Upper lobe of left lung (tissue), 6 donors: ENCODE results near the gene ADCY2. TPM values are rescaled to one million over a fixed set of nuclear protein-coding genes. Genes with fewer than 3 reads are reported as not detected.
A peak's percentile ranks its signal among the peaks of the same experiment; 100 is the strongest.

ENCODE experiments used
- ATAC-seq, 2 donors: fragments of 200-7000 bp; cut with Tn5 transposase; one replicate each; pipeline ENCODE4 v1.9.1; 2022; ENCODE audit warnings: mild to moderate bottlenecking in 2 of 2, moderate library complexity in 2 of 2; ENCODE audit not compliant: low FRiP score in 2 of 2
- DNase-seq, 2 donors: peaks; one replicate each; pipeline ENCODE4 v3.0.0-alpha.2; 2019 to 2020
- H3K27ac ChIP-seq, 4 donors: fragments of 200-600 bp; sonication (generic); one replicate each; pipeline ENCODE4 v1.5.1; 2016 to 2019
- H3K27me3 ChIP-seq, 4 donors: fragments of 200-600 bp; sonication (generic); one replicate each; pipeline ENCODE4 v1.5.1; 2017 to 2019
- H3K36me3 ChIP-seq, 4 donors: fragments of 200-600 bp; sonication (generic); one replicate each; pipeline ENCODE4 v1.5.1; 2016 to 2019
- H3K4me1 ChIP-seq, 4 donors: fragments of 200-600 bp; sonication (generic); one replicate each; pipeline ENCODE4 v1.5.1; 2018 to 2019
- H3K4me3 ChIP-seq, 4 donors: fragments of 200-600 bp; sonication (generic); one replicate each; pipeline ENCODE4 v1.5.1; 2017 to 2019; ENCODE audit warnings: mild to moderate bottlenecking in 2 of 4, moderate library complexity in 1 of 4
- H3K9me3 ChIP-seq, 4 donors: fragments of 200-600 bp; sonication (generic); one replicate each; pipeline ENCODE4 v1.5.1; 2018 to 2019
- EP300 ChIP-seq, 4 donors: sonication (generic); formaldehyde crosslinking; IDR thresholded peaks; one replicate each; pipeline ENCODE4 v1.5.1; 2017; ENCODE audit warnings: antibody characterized with exemption in 4 of 4, control low read depth in 2 of 4
- POLR2A ChIP-seq, 4 donors: fragments of 450-650 bp; IDR thresholded peaks; one replicate each; pipeline ENCODE4 v1.5.1; 2016 to 2017; ENCODE audit warnings: antibody characterized with exemption in 4 of 4, mild to moderate bottlenecking in 2 of 4
- POLR2AphosphoS5 ChIP-seq, 2 donors: sonication (generic); formaldehyde crosslinking; IDR thresholded peaks; one replicate each; pipeline ENCODE4 v1.5.1; 2017; ENCODE audit warnings: antibody characterized with exemption in 2 of 2
- WGBS, 2 donors: methylation state at CpG; one replicate each; pipeline ENCODE4 v1.1.5; 2017 to 2018; 5-methylcytosine and 5-hydroxymethylcytosine counted together
- total RNA-seq, 6 donors: library from RNA; depleted of rRNA in 4 of 6; stranded (reverse); fragments of >200 nt in 4 of 6; gene quantifications; one replicate each; pipeline versions ENCODE4 v1.1.0 to v1.2.1, GENCODE V29; 2016 to 2021
- TF ChIP-seq, protein P1 (sequence below), 6 experiments: fragments of 450-650 bp in 4 of 6; fragments of 200-600 bp in 2 of 6; sonication (generic) in 2 of 6; IDR thresholded peaks; one replicate each; pipeline ENCODE4 v1.5.1; 2016 to 2019; ENCODE audit warnings: antibody characterized with exemption in 6 of 6
- donor health status: DM: no; HTN: no; CAD: no; lungs with moderate emphysema.
- donor health status: DM: no; HTN: yes; CAD: no; lungs with severe emphysema.

Gene ADCY2
- total RNA-seq, 6 donors from 2014 or later: 0.20 to 2.4 (median 0.46) TPM; not detected in 1

DNA sequence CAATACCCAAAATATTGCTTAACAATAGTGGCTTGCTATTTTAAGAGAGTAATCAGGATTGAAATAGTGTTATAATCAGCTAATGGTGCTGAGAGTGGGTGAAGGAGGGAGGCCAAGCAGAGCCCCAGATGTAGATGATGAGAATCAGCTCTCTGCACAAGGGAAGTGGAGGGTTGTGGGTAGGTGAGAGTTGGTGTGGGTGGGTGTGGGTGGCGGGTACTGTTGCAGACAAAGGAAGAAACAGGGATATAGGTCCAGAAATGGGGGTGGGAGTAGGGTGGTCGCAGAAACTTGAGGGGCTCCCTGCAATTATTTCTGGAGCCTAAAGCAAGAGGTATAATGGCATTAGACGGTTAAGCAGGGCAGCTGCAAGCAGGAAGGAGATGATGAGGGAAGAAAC lies 7.4 kb upstream of the ADCY2 start:
- H3K9me3 ChIP-seq: no peaks in the 10 kb centered on the region
- no peaks in the 10 kb centered on the region for H3K36me3 ChIP-seq
- no peak overlapping the region for H3K27ac ChIP-seq
- no peaks in the 10 kb centered on the region for H3K27me3 ChIP-seq
- ATAC-seq: no peak
- no peak for TF ChIP-seq POLR2A (IDR thresholded peaks at IDR 0.05)
- no peak for TF ChIP-seq EP300 (IDR thresholded peaks at IDR 0.05)
- TF ChIP-seq POLR2AphosphoS5 (IDR thresholded peaks at IDR 0.05): no peak
- TF ChIP-seq, protein P1, sequence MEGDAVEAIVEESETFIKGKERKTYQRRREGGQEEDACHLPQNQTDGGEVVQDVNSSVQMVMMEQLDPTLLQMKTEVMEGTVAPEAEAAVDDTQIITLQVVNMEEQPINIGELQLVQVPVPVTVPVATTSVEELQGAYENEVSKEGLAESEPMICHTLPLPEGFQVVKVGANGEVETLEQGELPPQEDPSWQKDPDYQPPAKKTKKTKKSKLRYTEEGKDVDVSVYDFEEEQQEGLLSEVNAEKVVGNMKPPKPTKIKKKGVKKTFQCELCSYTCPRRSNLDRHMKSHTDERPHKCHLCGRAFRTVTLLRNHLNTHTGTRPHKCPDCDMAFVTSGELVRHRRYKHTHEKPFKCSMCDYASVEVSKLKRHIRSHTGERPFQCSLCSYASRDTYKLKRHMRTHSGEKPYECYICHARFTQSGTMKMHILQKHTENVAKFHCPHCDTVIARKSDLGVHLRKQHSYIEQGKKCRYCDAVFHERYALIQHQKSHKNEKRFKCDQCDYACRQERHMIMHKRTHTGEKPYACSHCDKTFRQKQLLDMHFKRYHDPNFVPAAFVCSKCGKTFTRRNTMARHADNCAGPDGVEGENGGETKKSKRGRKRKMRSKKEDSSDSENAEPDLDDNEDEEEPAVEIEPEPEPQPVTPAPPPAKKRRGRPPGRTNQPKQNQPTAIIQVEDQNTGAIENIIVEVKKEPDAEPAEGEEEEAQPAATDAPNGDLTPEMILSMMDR (IDR thresholded peaks at IDR 0.05): no peak
- DNase-seq: no peak
- no peaks in the 10 kb centered on the region for H3K4me1 ChIP-seq
- no peak overlapping the region for H3K4me3 ChIP-seq
- 74 to 83% methylated on average over 3 of the region's 3 CpGs for WGBS, 2 donors

DNA sequence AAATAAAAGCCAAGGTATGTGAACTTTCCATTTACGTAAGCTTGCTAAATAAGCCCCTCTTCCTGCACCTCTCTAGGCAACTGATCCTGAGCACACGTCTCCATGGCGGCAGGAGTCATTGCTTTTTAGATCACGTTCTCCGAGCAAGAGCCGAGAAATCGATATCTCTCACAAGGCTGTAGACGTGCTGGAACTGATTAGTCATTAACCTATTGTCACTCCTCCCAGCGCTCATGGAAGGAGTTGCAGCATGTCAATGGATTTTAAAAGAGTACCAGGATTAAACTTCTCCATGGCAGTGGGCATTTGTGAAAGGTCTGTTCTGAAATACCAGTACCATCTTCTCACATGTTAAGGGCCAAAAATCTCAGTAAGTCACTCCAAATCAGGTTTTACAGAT lies 4.7 kb upstream of the ADCY2 start:
- Histone ChIP-seq H3K36me3 (no peaks in the 10 kb centered on the region), H3K4me3 (no peak overlapping the region), H3K4me1 (peaks cover 0 to 10% (median under 1%) of the 10 kb centered on the region in 4 donors), H3K9me3 (no peaks in the 10 kb centered on the region), H3K27ac (no peak overlapping the region), H3K27me3 (peaks cover 0 to 12% (median 7%) of the 10 kb centered on the region in 4 donors)
- ATAC-seq (no peak), DNase-seq (no peak)
- 64 to 85% methylated on average over 9 of the region's 9 CpGs for WGBS, 2 donors
- no peak for TF ChIP-seq POLR2A (IDR thresholded peaks at IDR 0.05)
- TF ChIP-seq, protein P1 (IDR thresholded peaks at IDR 0.05): no peak
- no peak for TF ChIP-seq EP300 (IDR thresholded peaks at IDR 0.05)
- TF ChIP-seq POLR2AphosphoS5 (IDR thresholded peaks at IDR 0.05): no peak

DNA sequence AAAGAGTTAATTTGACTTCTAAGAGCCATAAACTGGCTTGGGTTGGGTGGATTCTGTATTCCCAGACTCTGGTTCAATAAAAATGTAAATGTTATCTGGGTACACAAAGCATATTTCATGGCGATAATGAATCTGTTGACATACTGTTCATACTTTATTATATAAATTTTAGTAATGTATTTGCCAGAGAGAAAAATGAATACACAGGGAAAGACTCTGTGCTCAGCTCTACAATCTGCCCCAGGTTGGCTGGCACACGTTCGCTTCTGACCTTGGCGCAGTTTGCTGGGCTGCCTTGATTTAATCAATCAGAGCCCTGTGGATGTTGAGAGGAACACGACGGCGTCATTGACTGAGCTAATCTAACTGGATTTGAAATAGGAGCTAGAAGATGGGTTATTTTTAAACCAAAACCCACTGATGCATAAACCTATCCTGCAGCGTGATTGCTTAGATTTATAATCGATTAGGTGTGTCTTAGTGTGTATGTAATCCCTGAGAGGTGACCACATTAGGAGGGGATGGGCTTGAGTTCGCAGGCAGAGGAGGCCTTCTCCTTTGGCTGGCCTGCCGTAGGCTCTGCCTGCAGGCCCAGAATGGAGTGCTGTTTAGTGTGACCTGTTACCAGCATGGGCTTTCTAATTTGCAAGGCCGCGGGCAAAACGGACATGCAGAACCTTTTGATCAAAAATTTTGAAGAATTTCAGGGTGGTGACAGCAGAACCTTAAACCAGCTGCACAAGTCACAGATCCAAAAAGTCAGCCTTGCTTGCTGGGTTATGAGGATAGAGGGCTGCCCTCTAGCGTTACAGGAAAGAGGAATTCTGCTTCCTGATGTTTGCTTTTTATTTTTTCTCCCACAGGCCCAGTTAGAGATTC lies 3.9 kb upstream of the ADCY2 start:
- H3K9me3 ChIP-seq: no peaks in the 10 kb centered on the region
- ATAC-seq: no peak
- WGBS, 2 donors: 64 to 67% methylated on average over 15 of the region's 15 CpGs

DNA sequence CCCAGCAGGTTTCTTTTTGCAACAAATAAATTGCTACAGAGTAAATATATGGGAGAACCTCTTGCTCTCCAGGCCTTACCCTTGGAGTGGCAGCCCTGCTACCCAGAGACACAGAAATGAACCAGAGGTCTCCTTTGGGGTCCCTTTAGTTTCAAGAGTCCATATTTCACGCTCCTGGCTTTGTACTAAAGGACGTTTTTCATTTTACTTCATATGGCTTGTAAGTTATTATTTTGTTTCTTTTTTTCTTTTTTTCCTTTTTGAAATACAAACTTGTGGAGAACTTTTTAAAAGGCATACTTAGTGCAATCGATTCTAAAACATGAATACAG lies 3.3 kb upstream of the ADCY2 start:
- no peak for ATAC-seq
- TF ChIP-seq, protein P1 (IDR thresholded peaks at IDR 0.05): no peak
- TF ChIP-seq POLR2A (IDR thresholded peaks at IDR 0.05): no peak
- no peak for TF ChIP-seq EP300 (IDR thresholded peaks at IDR 0.05)
- no peak for TF ChIP-seq POLR2AphosphoS5 (IDR thresholded peaks at IDR 0.05)
- no peak for DNase-seq
- H3K9me3 ChIP-seq: no peaks in the 10 kb centered on the region
- H3K27me3 ChIP-seq: peaks cover 0 to 20% (median 11%) of the 10 kb centered on the region in 4 donors
- 76 to 86% methylated on average over 3 of the region's 3 CpGs for WGBS, 2 donors
- no peak overlapping the region for H3K27ac ChIP-seq
- no peaks in the 10 kb centered on the region for H3K36me3 ChIP-seq
- no peak overlapping the region for H3K4me3 ChIP-seq
- peaks cover 0 to 16% (median 3%) of the 10 kb centered on the region in 4 donors for H3K4me1 ChIP-seq

More for the DNA sequence above, 3.9 kb upstream of the ADCY2 start:
- Histone ChIP-seq H3K36me3 (no peaks in the 10 kb centered on the region), H3K4me1 (peaks cover 0 to 16% (median 3%) of the 10 kb centered on the region in 4 donors), H3K27me3 (peaks cover 0 to 19% (median 11%) of the 10 kb centered on the region in 4 donors), H3K4me3 (no peak overlapping the region), H3K27ac (no peak overlapping the region)
- TF ChIP-seq EP300 (IDR thresholded peaks at IDR 0.05): no peak
- TF ChIP-seq, protein P1 (IDR thresholded peaks at IDR 0.05): peak in 2 of 6 experiments; percentile 21 to 27
- no peak for DNase-seq
